Peyer's patch (tissue), 4 donors: Measurements from ENCODE around the gene SLC28A3. TPM values are rescaled to one million over a fixed set of nuclear protein-coding genes. Genes with fewer than 3 reads are reported as not detected.

Source experiments
- DNase-seq, 3 donors: peaks; one replicate each; pipeline ENCODE4 v3.0.0-alpha.2; 2017 to 2019
- H3K27ac ChIP-seq, 4 donors: fragments of 200-600 bp; sonication (generic); one replicate each; pipeline ENCODE4 v1.5.1; 2016 to 2019
- H3K27me3 ChIP-seq, 2 donors: fragments of 200-600 bp; sonication (generic); one replicate each; pipeline ENCODE4 v1.5.1; 2019
- H3K36me3 ChIP-seq, 3 donors: fragments of 200-600 bp; sonication (generic); one replicate each; pipeline ENCODE4 v1.5.1; 2016 to 2019
- H3K4me1 ChIP-seq, 4 donors: fragments of 200-600 bp; sonication (generic); one replicate each; pipeline ENCODE4 v1.5.1; 2016 to 2019
- H3K4me3 ChIP-seq, 4 donors: fragments of 200-600 bp; sonication (generic); 1 replicate in 3 of 4; 2 replicates in 1 of 4; pipeline ENCODE4 v1.5.1; 2016 to 2019; ENCODE audit warnings: mild to moderate bottlenecking in 1 of 4
- H3K9me3 ChIP-seq, 4 donors: fragments of 200-600 bp; sonication (generic); one replicate each; pipeline ENCODE4 v1.5.1; 2016 to 2019; ENCODE audit warnings: mild to moderate bottlenecking in 1 of 4
- POLR2A ChIP-seq, 2 donors: fragments of 450-650 bp; IDR thresholded peaks; one replicate each; pipeline ENCODE4 v1.5.1; 2017; ENCODE audit warnings: antibody characterized with exemption in 2 of 2, mild to moderate bottlenecking in 2 of 2, moderate library complexity in 2 of 2
- total RNA-seq, 4 donors: library from RNA; depleted of rRNA; stranded (reverse); fragments of >200 nt; gene quantifications; one replicate each; pipeline ENCODE4 v1.1.0, GENCODE V29; 2016
- TF ChIP-seq, protein P1 (sequence below), 6 experiments: fragments of 450-650 bp in 4 of 6; fragments of 200-600 bp in 2 of 6; sonication (generic) in 1 of 6; IDR thresholded peaks; one replicate each; pipeline ENCODE4 v1.5.1; 2017 to 2019; ENCODE audit warnings: antibody characterized with exemption in 6 of 6, mild to moderate bottlenecking in 3 of 6, moderate library complexity in 1 of 6

The SLC28A3 gene
- total RNA-seq, 4 donors from 2014 or later = 5.0 to 22.3 (median 7.4) TPM

GRCh38 chr9:84235511-84235910 lies 105.0 kb downstream of the SLC28A3 start:
- DNase-seq = no peak

DNA sequence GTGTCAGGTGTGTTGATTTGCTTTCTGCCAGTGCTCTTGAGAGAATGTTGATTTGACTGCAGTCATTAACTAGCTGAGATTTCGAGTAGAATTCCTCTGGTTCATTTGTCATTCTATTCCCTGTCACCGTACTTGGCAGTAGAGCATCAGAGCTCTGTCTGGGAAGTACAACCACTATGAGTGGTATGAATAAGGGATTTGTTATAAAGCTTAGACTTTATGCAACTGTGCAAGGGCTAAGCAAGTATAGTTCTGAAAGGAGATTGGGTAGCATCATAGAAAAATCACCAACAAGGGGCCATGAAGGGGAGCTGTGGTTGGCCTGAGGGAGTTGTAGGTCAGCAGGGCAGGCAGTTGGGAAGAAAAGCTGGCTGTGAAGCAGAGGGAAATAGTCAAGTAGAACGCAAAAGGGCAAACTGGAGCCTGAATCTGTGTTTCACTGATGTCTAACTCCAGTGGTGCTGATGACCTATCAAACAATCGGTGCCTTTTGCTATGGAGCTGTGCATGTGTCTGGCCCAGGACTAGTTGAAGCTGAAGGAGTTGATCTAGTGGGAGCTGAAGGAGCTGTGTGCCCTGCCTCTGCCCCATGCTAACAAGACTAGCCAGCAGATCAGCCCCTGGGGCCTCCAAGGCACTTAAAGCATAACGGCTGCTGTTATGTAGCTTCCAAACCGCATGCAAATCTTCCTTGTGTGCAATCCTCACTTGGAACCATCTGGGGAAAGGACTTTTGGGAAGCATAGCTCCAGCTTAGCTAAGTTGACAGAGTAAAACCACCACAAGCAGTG lies 110.0 kb downstream of the SLC28A3 start:
- Histone ChIP-seq H3K27me3 (no peaks in the 10 kb centered on the region), H3K36me3 (no peaks in the 10 kb centered on the region), H3K27ac (no peak overlapping the region), H3K4me3 (no peak overlapping the region), H3K4me1 (no peaks in the 10 kb centered on the region), H3K9me3 (no peaks in the 10 kb centered on the region)
- no peak for TF ChIP-seq POLR2A (IDR thresholded peaks at IDR 0.05)
- TF ChIP-seq, protein P1, sequence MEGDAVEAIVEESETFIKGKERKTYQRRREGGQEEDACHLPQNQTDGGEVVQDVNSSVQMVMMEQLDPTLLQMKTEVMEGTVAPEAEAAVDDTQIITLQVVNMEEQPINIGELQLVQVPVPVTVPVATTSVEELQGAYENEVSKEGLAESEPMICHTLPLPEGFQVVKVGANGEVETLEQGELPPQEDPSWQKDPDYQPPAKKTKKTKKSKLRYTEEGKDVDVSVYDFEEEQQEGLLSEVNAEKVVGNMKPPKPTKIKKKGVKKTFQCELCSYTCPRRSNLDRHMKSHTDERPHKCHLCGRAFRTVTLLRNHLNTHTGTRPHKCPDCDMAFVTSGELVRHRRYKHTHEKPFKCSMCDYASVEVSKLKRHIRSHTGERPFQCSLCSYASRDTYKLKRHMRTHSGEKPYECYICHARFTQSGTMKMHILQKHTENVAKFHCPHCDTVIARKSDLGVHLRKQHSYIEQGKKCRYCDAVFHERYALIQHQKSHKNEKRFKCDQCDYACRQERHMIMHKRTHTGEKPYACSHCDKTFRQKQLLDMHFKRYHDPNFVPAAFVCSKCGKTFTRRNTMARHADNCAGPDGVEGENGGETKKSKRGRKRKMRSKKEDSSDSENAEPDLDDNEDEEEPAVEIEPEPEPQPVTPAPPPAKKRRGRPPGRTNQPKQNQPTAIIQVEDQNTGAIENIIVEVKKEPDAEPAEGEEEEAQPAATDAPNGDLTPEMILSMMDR (IDR thresholded peaks at IDR 0.05) = no peak
- no peak for DNase-seq

More at GRCh38 chr9:84235511-84235910, 105.0 kb downstream of the SLC28A3 start:
- Histone ChIP-seq H3K4me3 (no peak overlapping the region), H3K27me3 (no peaks in the 10 kb centered on the region), H3K27ac (no peak overlapping the region), H3K4me1 (no peaks in the 10 kb centered on the region), H3K9me3 (no peaks in the 10 kb centered on the region), H3K36me3 (no peaks in the 10 kb centered on the region)
- TF ChIP-seq, protein P1 (IDR thresholded peaks at IDR 0.05) = no peak
- no peak for TF ChIP-seq POLR2A (IDR thresholded peaks at IDR 0.05)

- TF ChIP-seq POLR2A (IDR thresholded peaks at IDR 0.05) = no peak
- TF ChIP-seq, protein P1 (IDR thresholded peaks at IDR 0.05) = no peak
- H3K9me3 ChIP-seq = no peaks in the 10 kb centered on the region
Measured at GRCh38 chr9:84229191-84229590, 111.4 kb downstream of the SLC28A3 start.

DNA sequence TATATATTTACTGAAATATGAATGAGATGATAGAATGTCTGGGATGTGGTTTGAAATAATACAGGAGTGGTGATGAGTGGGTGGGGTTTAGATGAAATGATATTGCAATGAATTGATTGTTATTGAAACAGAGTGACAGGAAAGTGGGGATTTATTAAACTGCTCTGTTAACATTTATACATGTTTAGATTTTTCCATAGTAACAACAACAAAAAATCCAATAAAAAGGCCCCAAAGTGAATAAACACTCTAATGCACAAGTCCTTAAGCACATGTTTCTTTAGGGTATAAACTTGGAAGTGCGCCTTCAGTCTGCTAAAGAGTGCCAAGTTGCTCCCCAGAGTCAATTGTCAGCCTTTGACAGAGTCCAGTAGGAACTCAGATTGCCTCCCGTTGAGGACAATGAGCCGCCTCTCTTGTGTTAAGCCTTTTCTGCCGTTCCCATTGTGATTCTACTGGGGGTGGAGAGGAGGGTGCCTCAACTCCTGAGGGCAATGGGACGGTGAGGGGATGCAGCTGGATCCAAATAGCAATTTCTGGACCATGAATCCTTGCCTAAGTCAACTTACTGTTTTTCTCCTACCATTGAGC lies 112.3 kb downstream of the SLC28A3 start:
- DNase-seq = no peak
- TF ChIP-seq POLR2A (IDR thresholded peaks at IDR 0.05) = no peak
- TF ChIP-seq, protein P1 (IDR thresholded peaks at IDR 0.05) = no peak
- H3K27ac ChIP-seq = no peak overlapping the region

More at GRCh38 chr9:84229191-84229590, 111.4 kb downstream of the SLC28A3 start:
- no peaks in the 10 kb centered on the region for H3K4me1 ChIP-seq
- no peak overlapping the region for H3K4me3 ChIP-seq
- no peaks in the 10 kb centered on the region for H3K27me3 ChIP-seq
- no peak overlapping the region for H3K27ac ChIP-seq
- DNase-seq = no peak
- no peaks in the 10 kb centered on the region for H3K36me3 ChIP-seq

DNA sequence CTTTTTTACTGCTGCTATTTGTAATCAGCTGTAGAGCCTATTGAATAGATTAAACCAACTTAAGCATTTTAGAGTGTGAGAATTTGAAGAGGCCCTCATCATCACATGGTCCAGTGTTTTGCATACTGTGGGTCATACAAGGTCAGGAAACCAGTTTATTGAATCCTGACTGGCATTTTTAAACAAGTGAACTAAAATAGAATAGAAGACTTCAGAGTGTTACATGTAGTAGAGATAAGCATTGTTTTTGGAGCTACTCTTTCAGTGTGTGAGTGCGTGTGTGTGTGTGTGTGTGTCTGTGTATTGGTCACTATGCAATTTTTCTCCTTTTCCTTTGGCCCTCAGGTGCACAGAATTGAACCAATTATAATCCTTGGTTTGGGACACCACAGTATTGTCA lies 114.4 kb downstream of the SLC28A3 start:
- H3K36me3 ChIP-seq = no peaks in the 10 kb centered on the region
- H3K9me3 ChIP-seq = no peaks in the 10 kb centered on the region
- no peak for TF ChIP-seq POLR2A (IDR thresholded peaks at IDR 0.05)
- TF ChIP-seq, protein P1 (IDR thresholded peaks at IDR 0.05) = no peak
- H3K27ac ChIP-seq = no peak overlapping the region
- DNase-seq = no peak
- no peaks in the 10 kb centered on the region for H3K4me1 ChIP-seq
- H3K27me3 ChIP-seq = no peaks in the 10 kb centered on the region
- H3K4me3 ChIP-seq = no peak overlapping the region

More for the DNA sequence above, 112.3 kb downstream of the SLC28A3 start:
- Histone ChIP-seq H3K9me3 (no peaks in the 10 kb centered on the region), H3K4me1 (no peaks in the 10 kb centered on the region), H3K4me3 (no peak overlapping the region), H3K36me3 (no peaks in the 10 kb centered on the region), H3K27me3 (no peaks in the 10 kb centered on the region)
